Choroid plexus epithelial cell (primary cell): ENCODE results near the gene SLC2A4.

Experiments used
- DNase-seq: peaks from one replicate; pipeline ENCODE4 v3.0.0-alpha.2; 2010; ENCODE audit warnings: low read depth
- H3K4me3 ChIP-seq: 2 replicates; pipeline ENCODE4 v1.5.1; 2011; ENCODE audit warnings: low read depth, mild to moderate bottlenecking, control low read depth, low read length, moderate library complexity
- TF ChIP-seq, protein P1 (sequence below): conservative IDR thresholded peaks from 2 replicates; pipeline ENCODE4 v1.5.1; 2011; ENCODE audit warnings: low read depth, mild to moderate bottlenecking, control low read depth, inconsistent platforms, low read length, moderate library complexity

The SLC2A4 gene

DNA sequence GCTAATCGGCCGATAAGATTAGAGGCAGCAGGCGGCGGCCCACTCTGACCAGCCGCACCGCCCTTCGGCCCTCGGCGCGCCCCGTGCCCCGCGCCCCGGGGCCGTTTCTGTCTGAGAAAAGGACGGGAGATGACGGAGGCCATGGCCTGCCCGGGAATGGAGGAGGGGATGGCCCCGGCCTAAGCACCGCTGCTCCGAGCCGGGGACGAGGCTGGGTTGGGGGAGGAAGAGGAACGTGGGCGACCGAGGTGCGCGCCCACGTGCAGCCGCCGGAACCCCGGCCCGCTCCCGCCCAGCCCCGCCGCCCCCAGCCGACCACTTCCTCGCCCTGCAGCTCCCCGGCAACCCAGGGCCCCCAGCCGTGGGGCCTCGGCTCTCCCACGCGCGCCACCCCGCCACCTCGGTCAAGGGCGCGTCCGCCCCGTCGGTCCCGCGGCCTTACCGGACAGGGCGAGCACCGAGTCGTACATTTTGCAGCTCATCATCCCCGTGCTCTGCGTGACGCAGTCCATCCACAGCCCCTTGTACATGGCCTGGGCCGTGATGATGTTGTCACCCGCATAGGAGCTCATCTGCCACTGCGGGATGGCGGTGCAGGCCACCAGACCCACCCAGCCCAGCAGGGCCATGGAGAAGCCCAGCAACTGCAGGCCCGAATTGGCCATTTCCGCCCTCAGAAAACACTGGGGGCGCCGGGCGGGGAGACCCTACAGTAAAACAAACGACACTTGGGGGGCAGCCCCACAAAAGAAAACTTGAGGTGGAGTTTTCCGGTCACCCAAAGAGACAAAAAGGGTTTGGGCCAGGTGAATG is 19.9 kb upstream of the SLC2A4 start:
- peak overlapping the region; percentile 50 for H3K4me3 ChIP-seq
- DNase-seq = no peak
- TF ChIP-seq, protein P1, sequence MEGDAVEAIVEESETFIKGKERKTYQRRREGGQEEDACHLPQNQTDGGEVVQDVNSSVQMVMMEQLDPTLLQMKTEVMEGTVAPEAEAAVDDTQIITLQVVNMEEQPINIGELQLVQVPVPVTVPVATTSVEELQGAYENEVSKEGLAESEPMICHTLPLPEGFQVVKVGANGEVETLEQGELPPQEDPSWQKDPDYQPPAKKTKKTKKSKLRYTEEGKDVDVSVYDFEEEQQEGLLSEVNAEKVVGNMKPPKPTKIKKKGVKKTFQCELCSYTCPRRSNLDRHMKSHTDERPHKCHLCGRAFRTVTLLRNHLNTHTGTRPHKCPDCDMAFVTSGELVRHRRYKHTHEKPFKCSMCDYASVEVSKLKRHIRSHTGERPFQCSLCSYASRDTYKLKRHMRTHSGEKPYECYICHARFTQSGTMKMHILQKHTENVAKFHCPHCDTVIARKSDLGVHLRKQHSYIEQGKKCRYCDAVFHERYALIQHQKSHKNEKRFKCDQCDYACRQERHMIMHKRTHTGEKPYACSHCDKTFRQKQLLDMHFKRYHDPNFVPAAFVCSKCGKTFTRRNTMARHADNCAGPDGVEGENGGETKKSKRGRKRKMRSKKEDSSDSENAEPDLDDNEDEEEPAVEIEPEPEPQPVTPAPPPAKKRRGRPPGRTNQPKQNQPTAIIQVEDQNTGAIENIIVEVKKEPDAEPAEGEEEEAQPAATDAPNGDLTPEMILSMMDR = no peak

DNA sequence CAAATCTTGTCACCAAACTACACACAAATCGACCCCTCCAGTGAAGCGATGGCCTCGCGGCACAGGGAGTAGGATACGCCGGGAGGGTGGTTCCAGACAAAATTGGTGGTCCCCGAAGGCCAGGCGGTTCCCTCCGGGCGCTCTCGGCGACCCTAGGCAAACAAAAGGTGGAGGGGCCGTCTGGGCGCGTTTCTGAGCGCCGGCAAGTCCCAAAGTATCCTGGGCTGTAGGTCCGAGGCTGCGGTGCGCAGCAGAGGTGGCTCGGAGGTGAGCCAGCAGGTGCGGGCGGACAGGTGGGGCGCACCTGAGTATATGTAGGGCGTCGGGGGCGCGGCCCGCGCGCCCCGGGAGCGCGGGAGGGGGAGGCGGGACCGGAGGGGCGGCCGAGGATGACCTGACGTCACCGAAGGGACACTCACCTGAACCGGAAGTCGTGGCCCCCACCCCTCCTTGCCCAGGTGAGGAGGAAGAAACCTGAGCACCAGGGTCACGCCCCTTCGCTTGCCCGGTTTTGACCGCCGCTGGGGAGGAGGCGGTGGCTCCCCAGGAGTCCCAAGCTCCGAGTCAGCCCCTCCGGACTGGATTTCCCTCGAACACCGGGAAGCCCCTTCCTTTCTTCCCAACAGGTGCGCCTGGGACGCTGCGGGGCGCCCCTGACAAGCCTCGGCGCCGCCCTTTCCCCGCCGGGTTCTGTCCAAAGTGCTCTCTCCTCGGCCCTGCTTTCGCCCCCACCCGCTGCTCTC is 19.2 kb upstream of the SLC2A4 start, which contains the start of gene CLDN7:
Gene CLDN7 (minus strand): TSS at position 287 of the 743 bp plus-strand sequence. CDS start 435 bp downstream, outside the sequence.
- DNase-seq = no peak
- peak within 1 kb of the TSS; percentile 50 for H3K4me3 ChIP-seq
- TF ChIP-seq, protein P1 = no peak

DNA sequence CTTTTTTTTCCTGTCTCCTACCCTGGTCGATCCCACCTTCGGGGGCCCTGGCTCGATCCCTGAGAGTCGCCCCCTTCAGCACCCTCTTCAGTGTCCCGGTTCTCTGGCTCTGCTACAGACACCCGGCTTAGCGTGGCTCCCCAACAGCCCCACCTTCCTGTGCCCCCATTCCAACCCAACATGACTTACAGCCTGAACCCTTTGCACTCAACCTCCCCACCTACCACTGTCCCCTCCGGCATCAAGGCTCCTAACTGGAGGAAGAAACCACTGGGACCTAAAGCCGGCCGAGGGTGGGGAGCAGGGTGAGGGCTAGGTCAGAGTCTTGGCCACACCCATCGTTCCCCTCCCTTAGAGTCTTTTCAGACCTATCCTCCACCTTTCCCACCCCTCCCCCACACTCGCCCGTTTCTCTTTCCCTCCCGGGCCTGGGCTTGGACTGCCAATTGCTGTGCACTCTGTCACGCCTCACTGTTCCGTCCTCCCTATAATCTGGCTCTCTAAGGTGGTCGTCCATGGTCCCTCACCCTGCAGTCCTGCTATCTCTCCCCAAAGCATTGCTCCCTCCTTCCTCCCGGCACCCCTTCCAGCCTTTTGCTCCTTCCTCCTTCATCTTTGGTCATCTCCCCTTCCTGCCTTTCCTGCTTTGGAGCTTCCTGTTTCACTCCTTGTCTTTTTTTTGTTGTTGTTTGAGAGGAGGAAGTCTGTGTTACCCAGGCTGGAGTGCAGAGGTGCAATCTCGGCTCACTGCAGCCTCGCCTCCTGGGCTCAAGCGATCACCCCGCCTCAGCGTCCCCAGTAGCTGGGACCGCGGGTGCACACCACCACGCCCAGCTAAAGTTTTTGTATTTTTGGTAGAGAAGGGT is 18.4 kb upstream of the SLC2A4 start:
- DNase-seq = no peak
- TF ChIP-seq, protein P1 = no peak
- H3K4me3 ChIP-seq = peak overlapping the region; percentile 24

DNA sequence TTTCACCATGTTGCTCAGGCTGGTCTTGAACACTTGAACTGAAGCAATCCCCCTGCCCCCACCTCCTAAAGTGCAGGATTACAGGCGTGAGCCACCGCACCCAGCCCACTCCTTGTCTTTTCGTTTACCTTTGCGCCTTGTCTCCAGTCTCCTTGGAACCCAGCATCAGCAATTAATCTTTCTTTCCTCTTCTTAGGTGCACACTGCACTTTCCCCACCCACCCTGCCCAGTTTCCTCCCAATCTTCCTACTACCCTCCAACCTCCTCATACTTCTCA is 17.8 kb upstream of the SLC2A4 start:
- TF ChIP-seq, protein P1 = no peak
- H3K4me3 ChIP-seq = no peak overlapping the region
- DNase-seq = no peak

DNA sequence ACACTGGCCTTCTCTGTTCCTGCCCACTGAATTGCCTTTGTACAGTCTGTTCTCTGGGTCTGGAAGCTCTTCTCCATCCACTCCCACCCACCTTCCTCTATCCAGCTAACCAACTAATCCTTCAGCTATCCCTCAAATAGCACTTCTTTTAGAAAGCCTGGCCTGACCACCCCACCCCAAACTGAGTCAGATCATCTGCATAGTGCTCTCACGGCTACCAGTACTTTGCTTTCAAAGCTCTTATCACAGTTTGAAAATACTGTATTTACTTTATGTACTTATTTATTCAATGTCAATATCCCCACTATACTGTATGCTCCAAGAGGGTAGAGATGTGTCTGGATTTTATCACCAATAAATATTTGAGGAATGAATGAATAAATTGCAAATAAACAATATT is 14.7 kb upstream of the SLC2A4 start:
- DNase-seq = no peak
- TF ChIP-seq, protein P1 = no peak
- no peak overlapping the region for H3K4me3 ChIP-seq

DNA sequence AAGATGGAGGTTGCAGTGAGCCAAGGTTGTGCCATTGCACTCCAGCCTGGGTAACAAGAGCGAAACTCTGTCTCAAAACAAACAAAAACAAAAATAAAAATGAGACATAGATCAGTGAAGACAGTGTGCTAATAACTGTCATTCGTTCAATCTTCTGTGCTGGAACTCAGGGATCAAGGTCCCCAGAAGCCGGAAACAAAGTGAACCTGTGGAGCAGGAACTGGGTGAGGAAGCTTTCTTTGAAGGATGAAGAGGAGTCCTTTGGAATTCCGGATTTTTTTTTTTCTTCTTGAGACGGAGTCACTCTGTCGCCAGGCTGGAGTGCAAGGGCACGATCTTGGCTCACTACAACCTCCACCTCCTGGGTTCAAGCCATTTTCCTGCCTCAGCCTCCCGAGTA is 2.1 kb upstream of the SLC2A4 start:
- TF ChIP-seq, protein P1 = no peak
- DNase-seq = no peak
- no peak overlapping the region for H3K4me3 ChIP-seq
